Vagina (tissue), 2 donors: ENCODE measurements around the gene FOXS1.

Experiments used
- POLR2A ChIP-seq, 2 donors: fragments of 450-650 bp; IDR thresholded peaks; one replicate each; pipeline ENCODE4 v1.6.1; 2017; ENCODE audit warnings: antibody characterized with exemption in 2 of 2, mild to moderate bottlenecking in 2 of 2, moderate library complexity in 2 of 2
- TF ChIP-seq, protein P1 (sequence below), 3 experiments: fragments of 450-650 bp in 2 of 3; fragments of 200-600 bp in 1 of 3; sonication (generic) in 1 of 3; IDR thresholded peaks; one replicate each; pipeline ENCODE4 v1.5.1; 2017 to 2019; ENCODE audit warnings: antibody characterized with exemption in 3 of 3, mild to moderate bottlenecking in 2 of 3, moderate library complexity in 2 of 3

DNA sequence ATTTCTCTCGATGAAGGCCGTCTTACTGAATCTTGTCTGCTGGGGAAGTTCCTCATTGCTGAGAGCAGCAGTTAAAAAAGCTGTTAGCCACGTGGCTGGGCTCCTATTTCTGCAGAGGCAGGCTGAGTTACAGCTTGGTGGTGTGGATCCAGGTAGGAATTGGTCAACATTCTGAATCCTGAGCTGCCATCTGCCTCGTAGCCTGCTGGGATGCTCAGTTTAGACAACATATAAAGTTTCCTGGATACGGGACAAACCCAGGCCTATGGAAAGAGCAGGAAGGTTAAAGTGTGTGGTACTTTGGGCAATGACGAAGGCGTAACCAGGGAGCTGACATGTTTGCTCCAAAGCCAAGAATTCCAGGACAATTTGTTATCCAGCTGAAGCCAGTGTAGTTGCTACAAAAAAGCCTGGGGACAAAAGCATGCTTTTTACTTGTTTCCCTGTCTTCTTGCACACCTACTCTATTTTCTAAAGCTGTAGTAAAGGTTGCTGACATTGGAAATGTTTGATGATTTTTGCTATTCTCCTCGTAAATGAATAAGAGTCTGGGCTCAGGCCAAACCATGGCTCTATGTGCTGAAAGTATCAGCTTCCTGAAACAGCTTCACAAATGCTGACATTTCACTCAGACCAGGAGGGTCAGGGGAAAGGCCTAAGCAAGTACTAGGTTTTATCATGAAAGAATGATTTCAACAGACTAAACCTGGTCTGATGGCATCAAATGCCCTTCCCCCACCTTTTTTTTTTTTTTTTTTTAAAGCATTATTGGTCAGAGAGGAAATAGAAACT is 38.6 kb downstream of the FOXS1 start:
- no peak for TF ChIP-seq POLR2A (IDR thresholded peaks at IDR 0.05)
- TF ChIP-seq, protein P1, sequence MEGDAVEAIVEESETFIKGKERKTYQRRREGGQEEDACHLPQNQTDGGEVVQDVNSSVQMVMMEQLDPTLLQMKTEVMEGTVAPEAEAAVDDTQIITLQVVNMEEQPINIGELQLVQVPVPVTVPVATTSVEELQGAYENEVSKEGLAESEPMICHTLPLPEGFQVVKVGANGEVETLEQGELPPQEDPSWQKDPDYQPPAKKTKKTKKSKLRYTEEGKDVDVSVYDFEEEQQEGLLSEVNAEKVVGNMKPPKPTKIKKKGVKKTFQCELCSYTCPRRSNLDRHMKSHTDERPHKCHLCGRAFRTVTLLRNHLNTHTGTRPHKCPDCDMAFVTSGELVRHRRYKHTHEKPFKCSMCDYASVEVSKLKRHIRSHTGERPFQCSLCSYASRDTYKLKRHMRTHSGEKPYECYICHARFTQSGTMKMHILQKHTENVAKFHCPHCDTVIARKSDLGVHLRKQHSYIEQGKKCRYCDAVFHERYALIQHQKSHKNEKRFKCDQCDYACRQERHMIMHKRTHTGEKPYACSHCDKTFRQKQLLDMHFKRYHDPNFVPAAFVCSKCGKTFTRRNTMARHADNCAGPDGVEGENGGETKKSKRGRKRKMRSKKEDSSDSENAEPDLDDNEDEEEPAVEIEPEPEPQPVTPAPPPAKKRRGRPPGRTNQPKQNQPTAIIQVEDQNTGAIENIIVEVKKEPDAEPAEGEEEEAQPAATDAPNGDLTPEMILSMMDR (IDR thresholded peaks at IDR 0.05), result no peak
